ENCODE measurements around the gene WWTR1. TPM values are rescaled to one million over a fixed set of nuclear protein-coding genes. Genes with fewer than 3 reads are reported as not detected.
A peak's percentile ranks its signal among the peaks of the same experiment; 100 is the strongest.

The WWTR1 gene
- total RNA-seq, 1 experiment from 2014 or later = 73.5 TPM

DNA sequence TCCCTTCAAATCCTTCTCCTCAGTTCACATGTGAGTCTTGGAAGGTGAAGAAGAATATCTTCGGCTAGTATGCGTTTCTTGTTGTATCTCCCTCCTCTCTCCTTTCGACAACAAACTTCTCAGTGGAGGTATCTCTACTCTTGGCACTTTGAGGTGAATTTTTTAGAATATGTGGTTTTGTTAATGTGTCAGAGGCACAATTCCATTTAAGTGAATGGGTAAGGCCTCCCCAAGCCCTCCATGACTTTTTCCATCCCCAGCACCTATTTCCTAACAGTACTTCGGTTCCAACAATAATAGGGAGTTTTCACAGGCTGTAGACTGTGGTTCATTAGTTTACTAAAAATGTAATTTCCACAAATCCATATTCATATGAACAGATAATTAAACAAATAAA, 109.2 kb downstream of the WWTR1 start:
- peaks cover 47% of the 10 kb centered on the region for H3K79me2 ChIP-seq (ENCODE audit: low read depth)
- H3K4me1 ChIP-seq (replicated peaks; ENCODE audit: insufficient read depth) = no peaks in the 10 kb centered on the region
- no peak overlapping the region for H3K4me3 ChIP-seq
- no peaks in the 10 kb centered on the region for H3K9me3 ChIP-seq (ENCODE audit: insufficient read depth, low read depth)
- H3K9me2 ChIP-seq (ENCODE audit: insufficient read depth) = no peaks in the 10 kb centered on the region
- no peak for DNase-seq
- H3K4me2 ChIP-seq = no peak overlapping the region
- ChIA-PET POLR2A (ENCODE audit: unreplicated experiment) (interaction anchor here (0.5 to 0.8 kb wide), 2 partner anchors 672 to 1044 kb away, joined by 10 to 11 read pairs; no protein-coding TSS in a partner anchor), CTCF (no interaction called here)
- peak overlapping the region; percentile 41; the same call in 1 of the 2 replicates for H3K27ac ChIP-seq
- BruUV-seq (replicated peaks) = no TSS peak
- TF ChIP-seq, protein P1, sequence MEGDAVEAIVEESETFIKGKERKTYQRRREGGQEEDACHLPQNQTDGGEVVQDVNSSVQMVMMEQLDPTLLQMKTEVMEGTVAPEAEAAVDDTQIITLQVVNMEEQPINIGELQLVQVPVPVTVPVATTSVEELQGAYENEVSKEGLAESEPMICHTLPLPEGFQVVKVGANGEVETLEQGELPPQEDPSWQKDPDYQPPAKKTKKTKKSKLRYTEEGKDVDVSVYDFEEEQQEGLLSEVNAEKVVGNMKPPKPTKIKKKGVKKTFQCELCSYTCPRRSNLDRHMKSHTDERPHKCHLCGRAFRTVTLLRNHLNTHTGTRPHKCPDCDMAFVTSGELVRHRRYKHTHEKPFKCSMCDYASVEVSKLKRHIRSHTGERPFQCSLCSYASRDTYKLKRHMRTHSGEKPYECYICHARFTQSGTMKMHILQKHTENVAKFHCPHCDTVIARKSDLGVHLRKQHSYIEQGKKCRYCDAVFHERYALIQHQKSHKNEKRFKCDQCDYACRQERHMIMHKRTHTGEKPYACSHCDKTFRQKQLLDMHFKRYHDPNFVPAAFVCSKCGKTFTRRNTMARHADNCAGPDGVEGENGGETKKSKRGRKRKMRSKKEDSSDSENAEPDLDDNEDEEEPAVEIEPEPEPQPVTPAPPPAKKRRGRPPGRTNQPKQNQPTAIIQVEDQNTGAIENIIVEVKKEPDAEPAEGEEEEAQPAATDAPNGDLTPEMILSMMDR (conservative IDR thresholded peaks at IDR 0.05) = no peak
- TF ChIP-seq EZH2 (IDR thresholded peaks at IDR 0.05; ENCODE audit: low read depth) = no peak
- intact Hi-C loops (cut with micrococcal nuclease; ENCODE audit: unreplicated experiment) = loop anchor here (1.0 kb wide), 1 partner anchor 8 kb away; no protein-coding TSS in a partner anchor
- no peak overlapping the region for H2AFZ ChIP-seq
- H3F3A ChIP-seq (ENCODE audit: insufficient read depth, low read depth) = 0 out of 2 replicates have a peak, but pooled peaks cover 6% of the 10 kb centered on the region
- H4K20me1 ChIP-seq (ENCODE audit: insufficient read depth) = no peaks in the 10 kb centered on the region
- no peaks in the 10 kb centered on the region for H3K27me3 ChIP-seq (ENCODE audit: insufficient read depth, low read depth)
- 0 out of 2 replicates have a peak, but pooled peaks cover 15% of the 10 kb centered on the region for H3K36me3 ChIP-seq (ENCODE audit: low read depth)

DNA sequence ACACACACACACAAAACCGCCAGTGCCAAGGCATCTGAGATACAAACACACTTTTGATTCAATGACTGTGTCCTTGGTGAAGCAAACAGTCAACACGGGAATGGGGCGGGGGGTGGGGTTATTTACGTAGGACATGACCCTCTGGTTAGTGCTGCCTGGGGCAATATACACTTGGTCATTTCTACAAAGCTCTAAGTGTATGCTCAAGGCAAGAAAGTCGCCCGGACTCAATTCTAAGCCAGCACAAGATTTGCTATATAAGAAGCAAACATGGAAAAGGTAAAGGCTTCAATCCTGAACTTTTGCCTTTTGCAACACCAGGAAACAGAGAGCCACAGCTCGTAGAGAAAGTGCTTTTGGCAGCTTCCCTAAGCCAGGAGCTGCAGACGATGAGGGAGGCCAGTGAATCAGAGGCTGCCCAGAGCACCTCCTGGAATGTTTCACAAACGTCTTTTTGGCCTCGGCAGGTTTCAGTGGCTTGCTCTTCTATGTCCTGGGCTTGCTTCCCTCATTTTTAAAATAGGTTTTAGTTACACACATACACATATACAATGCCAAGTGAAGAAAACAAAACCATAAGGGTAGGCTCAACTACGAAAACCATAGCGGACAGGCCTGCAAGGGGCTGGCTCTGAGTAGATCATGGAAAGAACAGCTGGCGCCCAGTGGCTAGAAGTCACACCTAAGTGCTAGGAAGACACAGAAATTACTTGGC, 109.7 kb downstream of the WWTR1 start:
- Histone ChIP-seq H3K79me2 (ENCODE audit: low read depth) (peaks cover 43% of the 10 kb centered on the region), H3K27me3 (ENCODE audit: insufficient read depth, low read depth) (no peaks in the 10 kb centered on the region), H3K4me3 (no peak overlapping the region), H4K20me1 (ENCODE audit: insufficient read depth) (no peaks in the 10 kb centered on the region), H3K4me1 (replicated peaks; ENCODE audit: insufficient read depth) (no peaks in the 10 kb centered on the region), H3F3A (ENCODE audit: insufficient read depth, low read depth) (0 out of 2 replicates have a peak, but pooled peaks cover 6% of the 10 kb centered on the region), H3K36me3 (ENCODE audit: low read depth) (0 out of 2 replicates have a peak, but pooled peaks cover 16% of the 10 kb centered on the region), H3K4me2 (no peak overlapping the region), H2AFZ (no peak overlapping the region), H3K9me3 (ENCODE audit: insufficient read depth, low read depth) (no peaks in the 10 kb centered on the region), H3K9me2 (ENCODE audit: insufficient read depth) (no peaks in the 10 kb centered on the region), H3K27ac (peak overlapping the region; percentile 41; the same call in 1 of the 2 replicates)
- TF ChIP-seq, protein P1 (conservative IDR thresholded peaks at IDR 0.05) = no peak
- TF ChIP-seq EZH2 (IDR thresholded peaks at IDR 0.05; ENCODE audit: low read depth) = no peak
- ChIA-PET CTCF (no interaction called here), POLR2A (ENCODE audit: unreplicated experiment) (interaction anchor here (0.5 to 0.8 kb wide), 5 partner anchors 24 to 1044 kb away, joined by 3 to 11 read pairs (median 7); no protein-coding TSS in a partner anchor)
- peak; percentile 49 to 74 for DNase-seq
- BruUV-seq (replicated peaks) = TSS peak; percentile 66
- intact Hi-C loops (cut with micrococcal nuclease; ENCODE audit: unreplicated experiment) = loop anchor here (1.0 kb wide), 1 partner anchor 8 kb away; no protein-coding TSS in a partner anchor

DNA sequence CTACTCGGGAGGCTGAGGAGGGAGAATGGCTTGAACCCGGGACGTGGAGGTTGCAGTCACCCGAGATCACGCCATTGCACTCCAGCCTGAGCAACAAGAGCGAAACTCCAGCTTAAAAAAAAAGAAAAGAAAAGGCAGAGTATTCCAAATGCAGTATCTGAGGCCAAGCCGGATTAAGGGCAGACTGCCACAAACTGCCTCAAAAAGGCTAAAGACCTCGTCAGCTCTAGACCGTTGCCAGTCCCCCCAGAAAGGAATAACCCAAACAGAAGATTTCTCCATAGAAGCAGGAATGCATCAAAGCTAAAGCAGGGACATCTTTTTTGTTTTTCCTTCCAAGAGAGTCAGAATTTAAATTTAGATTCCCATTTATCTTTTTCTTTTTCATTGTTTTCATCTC, 110.4 kb downstream of the WWTR1 start:
- Histone ChIP-seq H2AFZ (no peak overlapping the region), H3K4me2 (no peak overlapping the region), H3K27ac (no peak overlapping the region), H3K9me2 (ENCODE audit: insufficient read depth) (no peaks in the 10 kb centered on the region), H3K79me2 (ENCODE audit: low read depth) (peaks cover 44% of the 10 kb centered on the region), H4K20me1 (ENCODE audit: insufficient read depth) (no peaks in the 10 kb centered on the region), H3K27me3 (ENCODE audit: insufficient read depth, low read depth) (no peaks in the 10 kb centered on the region), H3F3A (ENCODE audit: insufficient read depth, low read depth) (0 out of 2 replicates have a peak, but pooled peaks cover 6% of the 10 kb centered on the region), H3K36me3 (ENCODE audit: low read depth) (0 out of 2 replicates have a peak, but pooled peaks cover 23% of the 10 kb centered on the region), H3K4me1 (replicated peaks; ENCODE audit: insufficient read depth) (no peaks in the 10 kb centered on the region), H3K4me3 (no peak overlapping the region), H3K9me3 (ENCODE audit: insufficient read depth, low read depth) (no peaks in the 10 kb centered on the region)
- intact Hi-C loops (cut with micrococcal nuclease; ENCODE audit: unreplicated experiment) = no loop called here
- ChIA-PET CTCF (interaction anchor here (0.5 to 0.6 kb wide), 3 partner anchors 17 to 220 kb away, joined by 3 read pairs; no protein-coding TSS in a partner anchor), POLR2A (ENCODE audit: unreplicated experiment) (interaction anchor here (0.6 kb wide), 1 partner anchor 96 kb away, joined by 3 read pairs; no protein-coding TSS in a partner anchor)
- no TSS peak for BruUV-seq (replicated peaks)
- TF ChIP-seq EZH2 (IDR thresholded peaks at IDR 0.05; ENCODE audit: low read depth) = no peak
- DNase-seq = no peak
